Mesenteric fat pad (tissue), 1 donor: ENCODE measurements around the gene DCBLD2. TPM values are rescaled to one million over a fixed set of nuclear protein-coding genes. Genes with fewer than 3 reads are reported as not detected.

Source experiments
- DNase-seq: peaks from one replicate; pipeline ENCODE4 v3.0.0-alpha.2; 2020; ENCODE audit warnings: low spot score
- total RNA-seq: library from RNA; stranded (reverse); fragmentation: NEBNext Ultra II Directional; extraction: Animal tissue kit (Norgen Biotek cat#: 25700); gene quantifications from one replicate; pipeline ENCODE4 v1.2.1, GENCODE V29; 2021
- donor health status: DM: yes; HTN: yes; CAD: no.

Gene DCBLD2
- total RNA-seq, 1 donor from 2014 or later = 28.4 TPM

- no peak for DNase-seq
These were observed 132.0 kb downstream of the DCBLD2 start for GRCh38 chr3:98769448-98769847.

DNA sequence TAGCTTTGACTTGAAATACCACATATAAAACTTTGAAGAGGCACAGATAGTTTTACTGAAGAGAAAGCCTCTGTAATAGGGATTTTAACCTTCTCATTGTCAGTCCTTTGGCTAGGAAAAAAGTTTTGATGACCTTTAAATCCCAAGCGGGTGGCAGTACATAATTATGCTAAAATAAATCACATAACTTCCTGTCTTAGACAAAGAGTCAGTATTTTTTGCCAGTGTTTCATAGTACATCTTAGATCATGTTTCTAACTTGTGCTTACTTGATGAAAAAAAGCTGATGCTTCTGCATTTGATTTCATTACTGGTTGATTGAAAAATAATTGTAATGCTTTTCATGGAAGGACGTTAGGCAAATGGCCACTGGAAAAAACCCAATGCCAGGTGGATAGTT is 132.5 kb downstream of the DCBLD2 start:
- DNase-seq = no peak

DNA sequence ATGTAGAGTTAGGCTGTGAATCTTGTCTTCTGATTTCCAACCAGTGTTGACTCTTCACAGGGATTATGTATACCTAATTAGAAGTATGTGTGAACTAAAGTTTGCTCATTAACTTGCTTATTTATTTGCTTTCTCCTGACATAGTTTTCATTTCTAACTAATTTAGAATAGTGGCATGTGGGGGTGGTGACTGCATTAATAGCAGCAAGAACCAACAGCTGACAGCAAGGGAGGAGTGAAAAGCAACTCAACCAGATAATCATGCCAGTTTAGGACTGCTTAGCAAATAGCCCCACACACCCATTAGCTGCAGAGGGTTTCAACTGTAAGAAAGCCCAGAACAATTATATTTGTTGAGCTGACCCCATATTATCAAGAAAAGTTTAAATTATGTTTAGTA is 134.6 kb downstream of the DCBLD2 start:
- DNase-seq = no peak

GRCh38 chr3:98765721-98766120 is 135.8 kb downstream of the DCBLD2 start:
- DNase-seq = no peak

DNA sequence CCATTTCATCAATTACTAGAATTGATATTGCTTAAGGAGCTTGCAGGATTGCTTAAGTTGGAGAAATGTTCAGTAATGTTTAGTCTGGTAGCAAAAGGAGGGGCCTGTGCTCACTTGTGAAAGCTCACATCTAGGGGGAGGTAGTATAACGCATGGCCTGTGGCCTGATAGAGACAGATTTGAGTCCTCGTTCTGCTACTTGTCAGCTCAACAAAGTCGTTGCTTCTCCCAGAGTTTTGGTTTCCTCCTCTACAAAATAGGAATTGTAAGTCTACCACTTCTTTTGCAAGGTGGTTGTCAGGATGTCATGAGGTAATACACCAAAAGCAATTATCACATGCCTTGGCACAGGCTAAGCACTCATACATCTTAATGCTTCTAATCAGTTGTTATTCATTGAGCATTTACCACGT is 137.0 kb downstream of the DCBLD2 start:
- DNase-seq = no peak

- DNase-seq = no peak
These were observed 137.6 kb downstream of the DCBLD2 start for GRCh38 chr3:98763819-98764418.

GRCh38 chr3:98763076-98763475 is 138.4 kb downstream of the DCBLD2 start, which contains the start of gene ST3GAL6:
Gene ST3GAL6 (plus strand): TSS chr3:98763340. CDS start chr3:98768441, 5,101 bp downstream.
- no peak for DNase-seq

DNA sequence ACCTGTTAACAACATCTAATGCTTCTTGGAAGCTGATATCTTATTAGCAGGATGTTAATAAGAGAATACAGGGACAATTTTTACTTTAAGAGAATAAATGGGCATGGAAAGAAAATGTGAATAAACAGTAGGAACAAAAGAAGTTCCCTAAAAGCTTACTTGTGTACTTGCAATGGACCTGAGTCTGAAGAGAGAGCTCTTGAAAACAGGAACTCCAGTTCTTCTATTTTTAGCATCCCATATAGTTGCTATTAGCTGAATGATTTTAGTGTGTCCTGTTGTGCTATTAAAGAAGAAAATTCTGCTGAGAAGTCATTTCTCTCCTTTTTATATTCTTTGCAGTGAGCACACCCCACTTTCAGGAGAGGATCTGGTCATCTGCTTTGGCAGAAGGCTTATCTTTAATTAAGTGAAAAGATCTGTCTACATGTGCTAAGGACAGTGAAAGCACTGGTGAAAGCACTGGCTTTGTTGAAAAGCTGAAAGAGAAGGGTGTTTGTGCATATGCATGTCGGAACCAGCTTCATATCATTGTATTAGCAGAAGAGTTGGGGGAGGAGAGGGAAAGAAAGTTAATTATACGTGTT is 139.8 kb downstream of the DCBLD2 start:
- no peak for DNase-seq

- no peak for DNase-seq
These were observed 141.9 kb downstream of the DCBLD2 start for GRCh38 chr3:98759629-98760028.

- no peak for DNase-seq
These were observed 145.9 kb downstream of the DCBLD2 start for GRCh38 chr3:98755601-98756000.

GRCh38 chr3:98754483-98754882 is 147.0 kb downstream of the DCBLD2 start:
- DNase-seq = no peak

DNA sequence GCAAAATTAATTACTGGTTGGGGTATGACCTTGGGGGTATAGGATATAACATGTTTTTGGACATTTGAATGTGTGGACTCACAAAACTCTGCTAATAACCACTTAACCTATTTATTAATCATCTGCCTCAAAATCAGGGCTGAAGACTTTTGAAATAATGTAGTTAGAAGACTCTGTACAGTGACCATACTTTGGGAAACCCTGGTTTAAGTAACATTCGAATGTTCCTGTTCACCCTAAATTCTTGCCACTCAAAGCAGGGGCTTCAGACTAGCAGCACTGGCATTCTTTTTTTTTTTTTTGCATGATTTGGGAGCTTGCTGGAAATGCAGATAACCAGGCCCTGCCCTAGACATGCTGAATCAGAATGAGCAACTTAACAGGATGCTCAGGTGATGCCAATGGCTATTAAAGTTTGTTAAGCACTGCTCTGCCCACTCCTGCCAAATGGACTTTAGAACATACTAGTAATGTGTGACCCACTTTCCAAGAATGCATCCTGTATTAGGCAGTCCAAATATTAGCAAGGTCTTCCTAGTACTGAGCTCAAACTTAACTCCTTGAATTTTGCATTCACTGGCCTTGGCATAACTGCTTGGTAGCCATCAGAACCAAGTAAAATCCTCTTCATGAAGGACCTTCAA is 151.1 kb downstream of the DCBLD2 start:
- DNase-seq = no peak

DNA sequence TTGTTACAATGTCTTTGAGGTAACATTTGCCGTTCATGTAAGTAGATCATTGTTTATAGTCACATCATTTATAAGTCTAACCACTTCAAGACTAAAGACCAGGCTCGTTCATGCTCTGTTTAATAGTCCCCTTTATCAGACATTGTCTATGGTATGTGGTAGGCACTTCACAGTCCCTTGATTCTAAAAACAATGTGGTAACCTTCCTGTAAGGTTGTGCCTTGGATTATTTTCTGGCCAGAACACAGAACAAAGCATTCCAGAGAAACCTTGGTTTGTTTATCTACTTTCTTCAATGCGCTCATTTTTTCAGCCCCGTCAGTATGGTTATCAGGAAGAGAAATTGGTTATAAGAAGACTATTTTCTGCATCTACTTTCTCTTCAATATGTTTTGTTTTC is 154.6 kb downstream of the DCBLD2 start:
- no peak for DNase-seq

GRCh38 chr3:98746122-98746521 is 155.4 kb downstream of the DCBLD2 start:
- no peak for DNase-seq

Other genes starting within 250 kb of the DCBLD2 start
- gene ST3GAL6, start 138.4 kb downstream of the DCBLD2 start, total RNA-seq = 9.4 TPM